ENCODE data around the gene LRP8. TPM values are rescaled to one million over a fixed set of nuclear protein-coding genes. Genes with fewer than 3 reads are reported as not detected.

LRP8 gene
- total RNA-seq, 1 experiment from 2014 or later = 21.4 TPM

DNA sequence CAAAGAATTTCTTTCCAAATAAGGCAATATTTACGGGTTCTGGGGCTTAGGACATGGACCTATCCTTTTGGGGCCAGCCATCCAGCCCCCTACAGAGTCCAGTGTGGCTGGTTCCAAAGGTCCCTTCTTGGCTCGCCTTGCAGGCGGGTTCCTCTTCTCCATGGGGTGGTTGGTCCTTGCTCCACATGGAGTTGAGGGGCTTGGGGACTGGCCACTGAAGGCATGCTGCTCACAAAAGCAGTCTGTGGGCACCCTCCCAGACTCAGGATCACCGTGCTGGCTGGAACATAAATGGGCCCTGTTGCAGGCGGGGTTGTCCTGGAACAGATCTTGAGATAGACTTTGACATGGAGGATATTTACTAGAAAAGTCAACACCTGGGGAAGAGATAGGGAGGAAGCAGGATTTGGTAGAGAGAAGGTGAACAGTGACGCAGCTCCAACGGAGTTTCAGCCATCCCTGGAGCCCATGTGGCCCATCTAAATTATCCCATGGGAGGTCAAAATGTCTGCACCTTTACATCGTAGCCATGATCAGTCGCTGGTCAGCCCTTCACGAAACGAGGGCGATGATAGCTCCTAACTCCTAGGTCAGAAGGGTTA is 39.1 kb upstream of the LRP8 start:
- DNase-seq = no peak
- H3K4me3 ChIP-seq = no peak overlapping the region
- peaks cover 14% of the 10 kb centered on the region for H3K27me3 ChIP-seq
- H3K27ac ChIP-seq = no peak overlapping the region
- H3K9me3 ChIP-seq (replicated peaks) = no peaks in the 10 kb centered on the region
- H3K36me3 ChIP-seq = no peaks in the 10 kb centered on the region
- no peaks in the 10 kb centered on the region for H3K4me1 ChIP-seq

GRCh38 chr1:53365437-53366063 is 37.7 kb upstream of the LRP8 start:
- H3K27me3 ChIP-seq = peaks cover 14% of the 10 kb centered on the region
- H3K27ac ChIP-seq = no peak overlapping the region
- H3K9me3 ChIP-seq (replicated peaks) = no peaks in the 10 kb centered on the region
- no peaks in the 10 kb centered on the region for H3K4me1 ChIP-seq
- no peak overlapping the region for H3K4me3 ChIP-seq
- no peaks in the 10 kb centered on the region for H3K36me3 ChIP-seq
- no peak for DNase-seq

- Histone ChIP-seq H3K9me3 (replicated peaks) (no peaks in the 10 kb centered on the region), H3K36me3 (no peaks in the 10 kb centered on the region), H3K27me3 (peaks cover 10% of the 10 kb centered on the region), H3K4me1 (no peaks in the 10 kb centered on the region), H3K4me3 (no peak overlapping the region), H3K27ac (no peak overlapping the region)
- no peak for DNase-seq
Observed at GRCh38 chr1:53362851-53363642, 35.2 kb upstream of the LRP8 start.

GRCh38 chr1:53362270-53362669 is 34.4 kb upstream of the LRP8 start:
- H3K4me3 ChIP-seq = no peak overlapping the region
- no peaks in the 10 kb centered on the region for H3K4me1 ChIP-seq
- DNase-seq = no peak
- H3K27ac ChIP-seq = no peak overlapping the region
- peaks cover 4% of the 10 kb centered on the region; the same call in 1 of the 2 replicates for H3K27me3 ChIP-seq
- H3K9me3 ChIP-seq (replicated peaks) = no peaks in the 10 kb centered on the region
- H3K36me3 ChIP-seq = no peaks in the 10 kb centered on the region

GRCh38 chr1:53361541-53361961 is 33.7 kb upstream of the LRP8 start:
- no peak for DNase-seq
- H3K4me3 ChIP-seq = no peak overlapping the region
- no peak overlapping the region for H3K27ac ChIP-seq
- H3K4me1 ChIP-seq = no peaks in the 10 kb centered on the region
- H3K9me3 ChIP-seq (replicated peaks) = no peaks in the 10 kb centered on the region
- peaks cover 4% of the 10 kb centered on the region; the same call in 1 of the 2 replicates for H3K27me3 ChIP-seq
- no peaks in the 10 kb centered on the region for H3K36me3 ChIP-seq

GRCh38 chr1:53359934-53360276 is 32.0 kb upstream of the LRP8 start:
- H3K27me3 ChIP-seq = no peaks in the 10 kb centered on the region
- no peak overlapping the region for H3K27ac ChIP-seq
- no peaks in the 10 kb centered on the region for H3K36me3 ChIP-seq
- DNase-seq = no peak
- H3K4me1 ChIP-seq = no peaks in the 10 kb centered on the region
- H3K9me3 ChIP-seq (replicated peaks) = no peaks in the 10 kb centered on the region
- H3K4me3 ChIP-seq = no peak overlapping the region

DNA sequence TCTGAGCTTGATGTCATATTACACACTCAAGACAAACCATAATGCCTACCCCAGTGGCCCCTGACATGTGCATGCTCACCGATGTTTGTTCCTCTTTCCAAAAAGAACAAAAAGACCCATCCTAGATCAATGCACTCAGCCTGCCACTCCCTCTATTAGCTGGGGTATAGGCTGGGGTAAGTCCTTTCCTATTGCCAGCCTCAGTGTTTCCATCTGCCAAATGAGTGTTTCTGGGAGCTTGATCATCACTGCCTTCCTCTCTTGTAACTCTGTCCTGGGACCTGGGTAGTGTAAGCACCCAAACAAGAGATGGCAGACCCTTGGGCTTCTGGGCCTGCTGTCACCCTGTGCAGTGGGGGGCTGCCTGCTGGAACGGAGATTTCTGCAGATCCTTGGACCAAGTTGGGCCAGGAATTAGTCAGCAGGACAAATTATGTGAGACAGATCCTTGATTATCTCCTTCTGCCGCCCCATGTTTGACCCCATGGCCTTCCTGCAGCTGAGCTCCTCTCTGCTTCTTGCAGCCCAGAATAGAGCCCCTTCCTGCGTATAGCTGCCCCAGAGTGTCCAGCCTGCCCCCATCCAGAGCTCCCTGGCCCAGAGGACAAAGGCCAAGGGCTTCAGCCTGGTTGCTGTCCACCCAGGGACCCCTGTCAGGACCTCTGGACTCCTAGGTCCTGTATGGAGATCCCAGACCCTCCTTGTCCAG is 31.5 kb upstream of the LRP8 start:
- no peak overlapping the region for H3K27ac ChIP-seq
- no peak overlapping the region for H3K4me3 ChIP-seq
- H3K27me3 ChIP-seq = no peaks in the 10 kb centered on the region
- no peaks in the 10 kb centered on the region for H3K36me3 ChIP-seq
- H3K9me3 ChIP-seq (replicated peaks) = no peaks in the 10 kb centered on the region
- DNase-seq = no peak
- H3K4me1 ChIP-seq = no peaks in the 10 kb centered on the region

GRCh38 chr1:53356637-53357036 is 28.8 kb upstream of the LRP8 start:
- Histone ChIP-seq H3K27ac (no peak overlapping the region), H3K27me3 (peaks cover under 1% of the 10 kb centered on the region; the same call in 1 of the 2 replicates), H3K9me3 (replicated peaks) (no peaks in the 10 kb centered on the region), H3K4me1 (no peaks in the 10 kb centered on the region), H3K36me3 (no peaks in the 10 kb centered on the region), H3K4me3 (no peak overlapping the region)
- no peak for DNase-seq

- peaks cover 4% of the 10 kb centered on the region; the same call in 1 of the 2 replicates for H3K27me3 ChIP-seq
- H3K4me1 ChIP-seq = no peaks in the 10 kb centered on the region; the same call in 1 of the 2 replicates
- DNase-seq = no peak
- H3K9me3 ChIP-seq (replicated peaks) = no peaks in the 10 kb centered on the region
- H3K36me3 ChIP-seq = no peaks in the 10 kb centered on the region
- no peak overlapping the region for H3K27ac ChIP-seq
- H3K4me3 ChIP-seq = no peak overlapping the region
Observed at GRCh38 chr1:53354119-53354518, 26.2 kb upstream of the LRP8 start.

DNA sequence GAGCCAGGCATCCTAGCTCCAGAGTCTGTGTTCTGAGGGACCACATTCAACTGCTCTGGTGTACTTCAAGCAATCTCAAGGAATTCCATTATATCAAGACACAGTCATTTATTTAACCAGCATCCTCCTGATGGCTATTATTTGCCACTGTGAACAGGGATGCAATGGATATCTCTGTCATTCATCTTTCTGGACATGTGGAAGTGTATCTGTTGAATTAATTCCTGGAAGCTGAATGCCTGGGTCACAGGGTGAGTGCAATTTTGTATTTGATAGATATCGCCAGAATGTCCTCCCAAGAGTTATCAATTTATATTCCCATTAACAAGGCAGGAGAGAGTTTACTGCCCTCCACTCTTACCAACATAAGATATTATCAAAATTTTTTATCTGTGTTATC is 24.7 kb upstream of the LRP8 start:
- H3K27me3 ChIP-seq = peaks cover 7% of the 10 kb centered on the region
- H3K4me1 ChIP-seq = no peaks in the 10 kb centered on the region; the same call in 1 of the 2 replicates
- no peaks in the 10 kb centered on the region for H3K36me3 ChIP-seq
- H3K4me3 ChIP-seq = no peak overlapping the region
- no peaks in the 10 kb centered on the region for H3K9me3 ChIP-seq (replicated peaks)
- no peak overlapping the region for H3K27ac ChIP-seq
- no peak for DNase-seq

DNA sequence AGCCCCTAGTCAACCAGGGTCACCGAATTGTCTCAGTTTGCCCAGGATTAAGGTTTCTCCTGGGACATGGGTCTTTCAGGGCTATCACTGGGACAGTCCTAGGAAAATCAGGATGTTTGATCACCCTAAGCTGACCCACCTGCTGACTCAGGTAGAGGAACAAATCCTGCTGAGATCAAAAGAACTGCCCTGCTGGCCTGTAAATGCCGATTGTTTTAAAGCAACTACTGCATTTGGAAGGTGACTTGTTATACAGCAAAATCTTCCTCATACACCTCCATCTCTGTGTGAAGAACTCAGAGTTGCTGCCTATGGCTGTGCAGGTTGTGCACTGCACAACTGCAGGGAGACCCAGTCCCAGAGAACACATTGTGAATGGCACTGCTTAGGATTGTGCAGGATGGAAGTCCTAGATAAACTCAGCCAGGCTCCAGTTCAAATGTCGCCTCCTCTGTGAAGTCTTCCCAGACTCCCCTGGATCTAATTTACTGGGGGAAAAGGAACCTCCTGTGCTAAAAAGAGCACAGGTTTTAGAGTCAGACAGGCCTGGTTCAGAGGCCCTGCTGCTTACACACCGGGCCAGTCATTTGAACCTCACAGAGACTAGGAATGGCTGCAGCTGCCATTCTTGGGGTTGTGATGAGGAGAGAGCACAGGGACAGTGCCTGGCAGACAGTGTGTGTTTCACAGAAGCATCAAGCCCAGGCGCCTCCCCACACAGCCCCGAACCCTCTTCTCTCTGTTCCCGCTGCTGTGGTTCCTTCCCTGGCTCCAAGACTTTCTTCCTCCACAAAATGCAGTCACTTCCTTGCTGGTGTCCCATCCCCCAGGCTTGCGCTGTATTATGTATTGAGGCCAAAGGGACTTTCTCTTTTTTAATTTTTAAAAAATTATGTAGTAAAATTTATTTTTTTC is 23.2 kb upstream of the LRP8 start:
- DNase-seq = no peak

DNA sequence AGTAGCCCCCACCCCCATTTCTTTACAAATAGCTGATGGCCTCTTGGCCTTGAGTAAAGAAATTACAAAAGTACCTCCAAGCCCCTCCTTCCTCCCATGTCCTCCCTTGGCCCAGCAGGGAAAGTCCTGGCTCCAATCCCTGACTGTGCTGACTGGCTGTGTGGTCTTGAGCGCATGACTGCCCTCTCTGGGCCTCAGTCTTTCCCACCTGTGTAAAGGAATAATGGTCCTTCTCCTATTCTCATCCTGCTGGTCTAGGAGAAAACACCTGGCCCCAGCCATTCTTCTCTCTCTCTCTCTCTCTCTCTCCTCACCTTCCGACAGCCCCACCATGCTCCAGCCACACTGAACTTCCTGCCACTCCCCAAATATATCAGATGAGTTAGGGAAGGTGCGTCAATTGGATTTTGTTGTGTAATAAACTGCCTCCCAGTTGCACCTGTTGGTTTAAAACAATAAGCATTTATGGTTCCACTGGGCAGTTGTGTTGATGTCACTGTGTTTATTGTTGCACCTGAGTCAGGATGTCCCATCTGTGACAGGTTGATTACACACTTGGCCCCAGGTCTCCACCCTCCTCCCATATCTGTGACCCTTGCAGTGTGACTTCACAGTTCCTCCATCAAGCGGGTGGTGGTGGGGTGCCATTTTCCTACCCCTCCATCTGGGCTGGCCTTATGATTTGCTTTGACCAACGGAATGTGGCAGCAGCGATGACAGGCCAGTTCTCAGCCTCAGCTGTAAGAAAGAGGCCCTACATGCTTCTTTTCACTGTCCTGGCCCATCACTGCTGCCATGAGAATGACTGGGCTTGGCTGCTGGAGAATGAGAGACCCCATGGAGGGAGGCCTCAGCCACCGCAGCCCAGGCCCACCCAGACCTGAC is 22.3 kb upstream of the LRP8 start:
- Histone ChIP-seq H3K4me3 (no peak overlapping the region), H3K27ac (no peak overlapping the region), H3K9me3 (replicated peaks) (no peaks in the 10 kb centered on the region), H3K36me3 (no peaks in the 10 kb centered on the region), H3K4me1 (no peaks in the 10 kb centered on the region; the same call in 1 of the 2 replicates), H3K27me3 (peaks cover 19% of the 10 kb centered on the region)
- DNase-seq = peak in 1 of 2 experiments; percentile 42

More for the DNA sequence above, 23.2 kb upstream of the LRP8 start:
- no peaks in the 10 kb centered on the region for H3K36me3 ChIP-seq
- no peaks in the 10 kb centered on the region for H3K9me3 ChIP-seq (replicated peaks)
- H3K4me3 ChIP-seq = no peak overlapping the region
- peaks cover 15% of the 10 kb centered on the region for H3K27me3 ChIP-seq
- H3K27ac ChIP-seq = no peak overlapping the region
- no peaks in the 10 kb centered on the region; the same call in 1 of the 2 replicates for H3K4me1 ChIP-seq

DNA sequence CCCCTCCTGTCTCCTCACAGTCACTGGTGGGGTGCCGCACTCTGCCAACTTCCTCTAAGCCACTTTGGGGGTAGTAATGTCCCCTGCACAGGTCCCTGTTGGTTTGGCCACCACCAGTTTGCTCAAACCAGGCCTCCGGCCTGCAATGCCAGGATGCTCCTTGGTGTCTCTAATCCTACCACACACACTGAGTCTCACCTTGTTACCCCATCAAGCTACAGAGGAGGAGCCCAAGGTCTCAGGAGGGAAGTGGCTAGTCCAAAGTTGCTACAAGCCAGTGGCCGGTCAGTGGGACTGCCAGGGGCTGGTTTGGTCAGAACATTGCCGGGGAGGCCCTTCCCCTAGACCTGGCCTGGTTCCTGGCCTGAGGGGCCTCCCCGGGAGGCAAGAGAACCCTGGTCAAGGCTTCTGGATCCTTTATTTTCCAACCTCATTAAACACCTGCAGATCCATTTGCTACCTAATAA is 21.5 kb upstream of the LRP8 start:
- Histone ChIP-seq H3K4me1 (no peaks in the 10 kb centered on the region; the same call in 1 of the 2 replicates), H3K36me3 (no peaks in the 10 kb centered on the region), H3K4me3 (no peak overlapping the region), H3K27ac (no peak overlapping the region), H3K9me3 (replicated peaks) (no peaks in the 10 kb centered on the region), H3K27me3 (peaks cover 20% of the 10 kb centered on the region)
- no peak for DNase-seq
